22Rv1 (cell line): ENCODE measurements around the gene KRT8.

Source experiments
- H3K27ac ChIP-seq: fragments of 450-650 bp; 2 replicates; pipeline ENCODE4 v1.5.1; 2017
- CTCF ChIP-seq: fragments of 450-650 bp; IDR thresholded peaks from 2 replicates; pipeline ENCODE4 v1.5.1; 2017; ENCODE audit warnings: mild to moderate bottlenecking
- ZFX ChIP-seq: fragments of 450-650 bp; IDR thresholded peaks from 2 replicates; pipeline ENCODE4 v1.6.1; 2017; ENCODE audit warnings: antibody characterized with exemption, borderline replicate concordance

KRT8 gene

GRCh38 chr12:52873832-52874572 is 30.9 kb downstream of the KRT8 start:
- TF ChIP-seq CTCF (no peak), ZFX (no peak)
- H3K27ac ChIP-seq = no peak overlapping the region

- no peak for TF ChIP-seq CTCF
- no peak for TF ChIP-seq ZFX
- no peak overlapping the region for H3K27ac ChIP-seq
These were observed 31.4 kb downstream of the KRT8 start for GRCh38 chr12:52873513-52873831.

- TF ChIP-seq ZFX (no peak), CTCF (no peak)
- H3K27ac ChIP-seq = no peak overlapping the region
These were observed 32.1 kb downstream of the KRT8 start for GRCh38 chr12:52872644-52873389.

GRCh38 chr12:52871291-52872039 is 33.4 kb downstream of the KRT8 start:
- H3K27ac ChIP-seq = no peak overlapping the region
- TF ChIP-seq ZFX (no peak), CTCF (no peak)

GRCh38 chr12:52870361-52871290 is 34.2 kb downstream of the KRT8 start:
- H3K27ac ChIP-seq = no peak overlapping the region
- TF ChIP-seq CTCF (peak; percentile 97), ZFX (no peak)

- TF ChIP-seq CTCF = no peak
- no peak for TF ChIP-seq ZFX
- no peak overlapping the region for H3K27ac ChIP-seq
These were observed 37.2 kb downstream of the KRT8 start for GRCh38 chr12:52867642-52868041.
